GM23338 (cell line): ENCODE measurements around the gene CTNNA1. TPM values are rescaled to one million over a fixed set of nuclear protein-coding genes. Genes with fewer than 3 reads are reported as not detected.

Source experiments
- ATAC-seq: fragments of 200-7000 bp; cut with Tn5 transposase; 3 replicates; pipeline ENCODE4 v1.9.1; 2020
- DNase-seq: peaks from one replicate; pipeline ENCODE4 v3.0.0-alpha.2; 2015; ENCODE audit warnings: low spot score
- H2AFZ ChIP-seq: fragments of 200-600 bp; sonication (generic); 2 replicates; pipeline ENCODE4 v1.8.0; 2016; ENCODE audit warnings: antibody characterized with exemption, mild to moderate bottlenecking, moderate library complexity
- H3F3A ChIP-seq: fragments of 200-600 bp; sonication (generic); replicated peaks from 2 replicates; pipeline ENCODE4 v1.8.0; 2017; ENCODE audit warnings: antibody characterized with exemption, mixed run types, low read depth
- H3K27ac ChIP-seq: fragments of 200-600 bp; sonication (generic); 2 replicates; pipeline ENCODE4 v1.6.1; 2016; ENCODE audit warnings: low read depth
- H3K27me3 ChIP-seq: fragments of 200-600 bp; sonication (generic); 2 replicates; pipeline ENCODE4 v1.8.0; 2016; ENCODE audit warnings: mild to moderate bottlenecking, mixed run types, moderate library complexity; ENCODE audit not compliant: insufficient read depth
- H3K36me3 ChIP-seq: fragments of 200-600 bp; sonication (generic); 2 replicates; pipeline ENCODE4 v1.8.0; 2016; ENCODE audit warnings: mild to moderate bottlenecking; ENCODE audit not compliant: insufficient read depth
- H3K4me1 ChIP-seq: fragments of 200-600 bp; sonication (generic); 2 replicates; pipeline ENCODE4 v1.8.0; 2016; ENCODE audit warnings: mild to moderate bottlenecking, moderate library complexity; ENCODE audit not compliant: insufficient read depth
- H3K4me2 ChIP-seq: fragments of 200-600 bp; sonication (generic); 2 replicates; pipeline ENCODE4 v1.7.1; 2017; ENCODE audit warnings: mixed run types
- H3K4me3 ChIP-seq: fragments of 200-600 bp; sonication (generic); 2 replicates; pipeline ENCODE4 v1.6.1; 2016; ENCODE audit warnings: mixed run types
- H3K79me2 ChIP-seq: fragments of 200-600 bp; sonication (generic); replicated peaks from 2 replicates; pipeline ENCODE4 v1.8.0; 2017; ENCODE audit warnings: mild to moderate bottlenecking; ENCODE audit not compliant: insufficient read depth
- H3K9me2 ChIP-seq: fragments of 200-600 bp; sonication (generic); 2 replicates; pipeline ENCODE4 v1.8.0; 2017; ENCODE audit not compliant: insufficient read depth
- H4K20me1 ChIP-seq: fragments of 200-600 bp; sonication (generic); replicated peaks from 2 replicates; pipeline ENCODE4 v1.8.0; 2017; ENCODE audit warnings: mild to moderate bottlenecking; ENCODE audit not compliant: insufficient read depth
- H3K27ac Mint-ChIP-seq: 2 replicates; pipeline ENCODE4 v1.8.0; 2020; ENCODE audit warnings: inconsistent platforms, mild to moderate bottlenecking, moderate library complexity, mixed read lengths
- H3K27me3 Mint-ChIP-seq: 3 replicates; pipeline ENCODE4 v1.8.0; 2022; ENCODE audit warnings: low read depth, mild to moderate bottlenecking, moderate library complexity, mixed read lengths, inconsistent platforms; ENCODE audit not compliant: insufficient read depth, poor library complexity
- H3K36me3 Mint-ChIP-seq: 3 replicates; pipeline ENCODE4 v1.8.0; 2021; ENCODE audit warnings: low read depth, mild to moderate bottlenecking, inconsistent platforms, moderate library complexity, mixed read lengths
- H3K4me1 Mint-ChIP-seq: 3 replicates; pipeline ENCODE4 v1.8.0; 2020; ENCODE audit warnings: mild to moderate bottlenecking, inconsistent platforms, mixed read lengths
- H3K4me3 Mint-ChIP-seq: 3 replicates; pipeline ENCODE4 v1.8.0; 2021; ENCODE audit warnings: moderate library complexity, mild to moderate bottlenecking, inconsistent platforms, mixed read lengths
- H3K9me3 Mint-ChIP-seq: 3 replicates; pipeline ENCODE4 v1.8.0; 2020; ENCODE audit warnings: moderate library complexity, mild to moderate bottlenecking, inconsistent platforms, mixed read lengths
- CREB1 ChIP-seq: fragments of 250-450 bp; sonication (Bioruptor Pico); IDR thresholded peaks from 2 replicates; pipeline ENCODE4 v1.5.0; 2020; ENCODE audit warnings: low read depth, mild to moderate bottlenecking, moderate library complexity
- CTCF ChIP-seq, 2 experiments: fragments of 200-600 bp in 1 of 2; sonication (generic) in 1 of 2; conservative IDR thresholded peaks; 2 replicates each; pipeline versions ENCODE4 v1.5.1 to v1.6.1; 2016 to 2017; ENCODE audit warnings: antibody characterized with exemption in 2 of 2, low read depth in 2 of 2, mild to moderate bottlenecking in 2 of 2, moderate library complexity in 1 of 2
- ETS1 ChIP-seq: IDR thresholded peaks from 2 replicates; pipeline ENCODE4 v1.6.1; 2016; ENCODE audit warnings: antibody characterized with exemption
- EZH2 ChIP-seq: fragments of 200-600 bp; sonication (generic); IDR thresholded peaks from one replicate; pipeline ENCODE4 v1.8.0; 2017; ENCODE audit warnings: antibody characterized with exemption, mild to moderate bottlenecking, low read depth; ENCODE audit not compliant: unreplicated experiment
- EZH2phosphoT487 ChIP-seq: fragments of 200-600 bp; sonication (generic); IDR thresholded peaks from one replicate; pipeline ENCODE4 v1.8.1; 2018; ENCODE audit warnings: antibody characterized with exemption; ENCODE audit not compliant: unreplicated experiment
- NANOG ChIP-seq: IDR thresholded peaks from 2 replicates; pipeline ENCODE4 v1.6.1; 2016; ENCODE audit warnings: antibody characterized with exemption, borderline replicate concordance
- POLR2AphosphoS5 ChIP-seq: IDR thresholded peaks from 2 replicates; pipeline ENCODE4 v1.6.1; 2016; ENCODE audit warnings: antibody characterized with exemption, low read depth
- REST ChIP-seq: IDR thresholded peaks from one replicate; pipeline ENCODE4 v1.6.1; 2018; ENCODE audit warnings: antibody characterized with exemption; ENCODE audit not compliant: unreplicated experiment
- STAT1 ChIP-seq: IDR thresholded peaks from one replicate; pipeline ENCODE4 v1.6.1; 2016; ENCODE audit warnings: antibody characterized with exemption; ENCODE audit not compliant: unreplicated experiment
- ZNF331 ChIP-seq: fragments of 250-450 bp; sonication (Bioruptor Pico); IDR thresholded peaks from 2 replicates; pipeline ENCODE4 v1.5.0; 2020; ENCODE audit warnings: low read depth, mild to moderate bottlenecking, moderate library complexity
- ZNF462 ChIP-seq: fragments of 250-450 bp; sonication (Bioruptor Pico); IDR thresholded peaks from 2 replicates; pipeline ENCODE4 v1.5.0; 2020; ENCODE audit warnings: mild to moderate bottlenecking, moderate library complexity
- polyA plus RNA-seq: library from polyadenylated mRNA; unstranded; fragments of >200 nt; fragmentation: Nextera tagmentation; extraction: Ambion mirVana; gene quantifications from 2 replicates; pipeline ENCODE4 v1.2.1, GENCODE V29; 2016
- total RNA-seq: library from RNA; depleted of rRNA; stranded (reverse); fragments of >200 nt; shearing (Covaris generic); gene quantifications from 2 replicates; pipeline ENCODE4 v1.2.3, GENCODE V29; 2014

Gene CTNNA1
- total and polyA plus RNA-seq, 2 experiments from 2014 or later = 111 to 348 TPM

GRCh38 chr5:138913773-138914172, 160.5 kb downstream of the CTNNA1 start:
- Histone ChIP-seq H3K4me2 (no peak overlapping the region), H3K79me2 (no peaks in the 10 kb centered on the region; the same call in 1 of the 2 replicates), H2AFZ (no peak overlapping the region), H3K9me2 (no peaks in the 10 kb centered on the region), H3K27ac (no peak overlapping the region), H3K4me3 (no peak overlapping the region), H3K27me3 (no peaks in the 10 kb centered on the region), H4K20me1 (peaks cover 5% of the 10 kb centered on the region; the same call in 1 of the 2 replicates), H3K4me1 (no peaks in the 10 kb centered on the region; the same call in 1 of the 2 replicates), H3F3A (no peaks in the 10 kb centered on the region), H3K36me3 (no peaks in the 10 kb centered on the region)
- Mint-ChIP-seq H3K4me1 (peaks cover under 1% of the 10 kb centered on the region), H3K36me3 (peaks cover 18% of the 10 kb centered on the region; the same call in 2 of the 3 replicates), H3K27me3 (peaks cover 3% of the 10 kb centered on the region), H3K27ac (no peak overlapping the region), H3K4me3 (no peak overlapping the region), H3K9me3 (no peaks in the 10 kb centered on the region)
- ATAC-seq = no peak
- DNase-seq = no peak
- no peak for TF ChIP-seq CTCF (conservative IDR thresholded peaks at IDR 0.05; ENCODE audit: low read depth in 2 of 2)
- TF ChIP-seq ZNF462 (CRISPR knock-in tag) = no peak
- no peak for TF ChIP-seq POLR2AphosphoS5
- no peak for TF ChIP-seq ETS1
- TF ChIP-seq CREB1 = no peak
- no peak for TF ChIP-seq EZH2
- TF ChIP-seq REST = no peak
- no peak for TF ChIP-seq STAT1
- no peak for TF ChIP-seq NANOG
- no peak for TF ChIP-seq ZNF331 (CRISPR knock-in tag)
- no peak for TF ChIP-seq EZH2phosphoT487
